ENCODE results near the gene DUSP22.
"Not testable (repeated sequence)": the region's sequence is repeated elsewhere in the genome, so short reads cannot be mapped to it uniquely, and the experiment has no call there.

DUSP22 gene

GRCh38 chr6:291697-292505 lies at the start of gene DUSP22:
DUSP22 (plus strand) TSS chr6:292487; CDS start chr6:292540, 53 bp downstream.
- DNase-seq (ENCODE audit: low spot score): peak; percentile 85

- no peak for DNase-seq (ENCODE audit: low spot score)
Measured at GRCh38 chr6:246352-246751, 45.9 kb upstream of the DUSP22 start.

- DNase-seq (ENCODE audit: low spot score): no peak
Measured at GRCh38 chr6:247351-247750, 44.9 kb upstream of the DUSP22 start.

GRCh38 chr6:248046-248445 lies 44.2 kb upstream of the DUSP22 start:
- DNase-seq (ENCODE audit: low spot score): not testable (repeated sequence)

GRCh38 chr6:250676-251075 lies 41.6 kb upstream of the DUSP22 start:
- DNase-seq (ENCODE audit: low spot score): no peak

GRCh38 chr6:251920-252319 lies 40.4 kb upstream of the DUSP22 start:
- DNase-seq (ENCODE audit: low spot score): no peak

- DNase-seq (ENCODE audit: low spot score): no peak
Measured at GRCh38 chr6:252775-253535, 39.3 kb upstream of the DUSP22 start.

GRCh38 chr6:254016-254415 lies 38.3 kb upstream of the DUSP22 start:
- DNase-seq (ENCODE audit: low spot score): no peak

- DNase-seq (ENCODE audit: low spot score): no peak
Measured at GRCh38 chr6:255041-255750, 37.1 kb upstream of the DUSP22 start.

GRCh38 chr6:255751-256083 lies 36.6 kb upstream of the DUSP22 start:
- DNase-seq (ENCODE audit: low spot score): no peak

- no peak for DNase-seq (ENCODE audit: low spot score)
Measured at GRCh38 chr6:256169-256568, 36.1 kb upstream of the DUSP22 start.

GRCh38 chr6:257031-257725 lies 35.1 kb upstream of the DUSP22 start:
- no peak for DNase-seq (ENCODE audit: low spot score)

- DNase-seq (ENCODE audit: low spot score): no peak
Measured at GRCh38 chr6:257774-258173, 34.5 kb upstream of the DUSP22 start.

- DNase-seq (ENCODE audit: low spot score): no peak
Measured at GRCh38 chr6:259316-259715, 33.0 kb upstream of the DUSP22 start.

- no peak for DNase-seq (ENCODE audit: low spot score)
Measured at GRCh38 chr6:259901-260508, 32.3 kb upstream of the DUSP22 start.

GRCh38 chr6:264626-265025 lies 27.7 kb upstream of the DUSP22 start:
- DNase-seq (ENCODE audit: low spot score): no peak

GRCh38 chr6:268394-268935 lies 23.8 kb upstream of the DUSP22 start:
- no peak for DNase-seq (ENCODE audit: low spot score)

GRCh38 chr6:273551-274058 lies 18.7 kb upstream of the DUSP22 start:
- no peak for DNase-seq (ENCODE audit: low spot score)

- DNase-seq (ENCODE audit: low spot score): no peak
Measured at GRCh38 chr6:277746-278145, 14.5 kb upstream of the DUSP22 start.

- DNase-seq (ENCODE audit: low spot score): no peak
Measured at GRCh38 chr6:278494-278893, 13.8 kb upstream of the DUSP22 start.

- no peak for DNase-seq (ENCODE audit: low spot score)
Measured at GRCh38 chr6:279341-280029, 12.8 kb upstream of the DUSP22 start.

All from Ammon's horn (tissue), 1 donor.